Trophoblast cell (in vitro differentiated cells and primary cell): ENCODE data around the gene FES.

Source experiments
- DNase-seq, 2 donors: peaks; one replicate each; pipeline ENCODE4 v3.0.0-alpha.2; 2016
- H2AFZ ChIP-seq: 2 replicates; pipeline ENCODE4 v1.6.1; 2013; ENCODE audit warnings: low read length, moderate library complexity, mild to moderate bottlenecking; ENCODE audit not compliant: insufficient read depth, poor library complexity
- H2AK5ac ChIP-seq: 2 replicates; pipeline ENCODE4 v1.6.1; 2013; ENCODE audit warnings: mild to moderate bottlenecking, low read length
- H2BK120ac ChIP-seq: 2 replicates; pipeline ENCODE4 v1.6.1; 2013; ENCODE audit warnings: low read length, mild to moderate bottlenecking, moderate library complexity; ENCODE audit not compliant: insufficient read depth, poor library complexity
- H2BK12ac ChIP-seq: 2 replicates; pipeline ENCODE4 v1.6.1; 2013; ENCODE audit warnings: mild to moderate bottlenecking, low read length, moderate library complexity
- H2BK5ac ChIP-seq: 2 replicates; pipeline ENCODE4 v1.6.1; 2013; ENCODE audit warnings: low read length, low read depth, moderate library complexity, mild to moderate bottlenecking; ENCODE audit not compliant: poor library complexity
- H3K14ac ChIP-seq: 2 replicates; pipeline ENCODE4 v1.6.1; 2013; ENCODE audit warnings: mild to moderate bottlenecking, low read length
- H3K18ac ChIP-seq: 2 replicates; pipeline ENCODE4 v1.6.1; 2013; ENCODE audit warnings: mild to moderate bottlenecking, low read length
- H3K23ac ChIP-seq: 2 replicates; pipeline ENCODE4 v1.6.1; 2013; ENCODE audit warnings: low read length
- H3K27ac ChIP-seq: 2 replicates; pipeline ENCODE4 v1.5.1; 2013; ENCODE audit warnings: low read depth, mild to moderate bottlenecking, inconsistent platforms, low read length, moderate library complexity
- H3K27me3 ChIP-seq: 2 replicates; pipeline ENCODE4 v1.6.1; 2013; ENCODE audit warnings: inconsistent platforms, mild to moderate bottlenecking, low read length, moderate library complexity; ENCODE audit not compliant: insufficient read depth
- H3K36me3 ChIP-seq, 2 experiments: 1 replicate in 1 of 2; 2 replicates in 1 of 2; pipeline ENCODE4 v1.6.1; 2013; ENCODE audit warnings: low read length in 2 of 2, mild to moderate bottlenecking in 2 of 2, moderate library complexity in 1 of 2; ENCODE audit not compliant: insufficient read depth in 2 of 2, control insufficient read depth in 1 of 2
- H3K4ac ChIP-seq: 2 replicates; pipeline ENCODE4 v1.6.1; 2013; ENCODE audit warnings: low read depth, mild to moderate bottlenecking, low read length, moderate library complexity
- H3K4me1 ChIP-seq, 2 experiments: 1 replicate in 1 of 2; 2 replicates in 1 of 2; pipeline ENCODE4 v1.6.1; 2013; ENCODE audit warnings: low read length in 2 of 2, mild to moderate bottlenecking in 2 of 2, moderate library complexity in 1 of 2; ENCODE audit not compliant: insufficient read depth in 2 of 2, control insufficient read depth in 1 of 2
- H3K4me2 ChIP-seq: 2 replicates; pipeline ENCODE4 v1.6.1; 2013; ENCODE audit warnings: inconsistent platforms, mild to moderate bottlenecking, low read length, moderate library complexity
- H3K4me3 ChIP-seq: 2 replicates; pipeline ENCODE4 v1.5.1; 2013; ENCODE audit warnings: mild to moderate bottlenecking, low read depth, low read length, inconsistent platforms
- H3K79me1 ChIP-seq: one replicate; pipeline ENCODE4 v1.6.1; 2013; ENCODE audit warnings: low read length
- H3K79me2 ChIP-seq: 2 replicates; pipeline ENCODE4 v1.6.1; 2013; ENCODE audit warnings: low read length, mild to moderate bottlenecking; ENCODE audit not compliant: control insufficient read depth, insufficient read depth, poor library complexity
- H3K9ac ChIP-seq: 2 replicates; pipeline ENCODE4 v1.6.1; 2013; ENCODE audit warnings: mild to moderate bottlenecking, low read length
- H3K9me3 ChIP-seq: 2 replicates; pipeline ENCODE4 v1.6.1; 2013; ENCODE audit warnings: low read depth, mild to moderate bottlenecking, control low read depth, inconsistent platforms, low read length; ENCODE audit not compliant: insufficient read depth
- H4K12ac ChIP-seq: 2 replicates; pipeline ENCODE4 v1.6.1; 2013; ENCODE audit warnings: low read depth, mild to moderate bottlenecking, low read length, moderate library complexity
- H4K8ac ChIP-seq: 2 replicates; pipeline ENCODE4 v1.6.1; 2013; ENCODE audit warnings: low read depth, mild to moderate bottlenecking, low read length, moderate library complexity
- H4K91ac ChIP-seq: one replicate; pipeline ENCODE4 v1.6.1; 2013; ENCODE audit warnings: low read depth, mild to moderate bottlenecking, low read length, moderate library complexity
- WGBS: extraction: QIAGEN DNeasy Blood & Tissue Kit; methylation state at CpG from one replicate; pipeline ENCODE4 v1.1.7; 2013; ENCODE audit warnings: missing lambda C conversion rate; ENCODE audit not compliant: insufficient read length, insufficient coverage; ENCODE audit errors: extremely low coverage; 5-methylcytosine and 5-hydroxymethylcytosine counted together

FES gene

GRCh38 chr15:90857883-90858443, 26.3 kb upstream of the FES start:
- DNase-seq: no peak
- Histone ChIP-seq H4K91ac (no peak overlapping the region), H3K9me3 (no peaks in the 10 kb centered on the region), H2AFZ (no peak overlapping the region), H3K36me3 (no peaks in the 10 kb centered on the region), H2BK120ac (no peak overlapping the region), H3K4me2 (no peak overlapping the region), H3K27ac (no peak overlapping the region), H3K79me2 (no peaks in the 10 kb centered on the region), H3K9ac (no peak overlapping the region), H3K18ac (no peak overlapping the region), H4K8ac (no peak overlapping the region), H3K79me1 (peaks cover 8% of the 10 kb centered on the region), H4K12ac (no peak overlapping the region), H2BK12ac (peak overlapping the region; percentile 5), H3K23ac (no peak overlapping the region), H3K4ac (no peak overlapping the region), H3K14ac (peak overlapping the region; percentile 35), H3K4me3 (no peak overlapping the region), H3K27me3 (no peaks in the 10 kb centered on the region), H2BK5ac (no peak overlapping the region), H2AK5ac (peak overlapping the region; percentile 15), H3K4me1 (peaks cover 19 to 21% of the 10 kb centered on the region in 2 experiments)
- WGBS: no CpG with 5 or more reads among the region's 8 CpGs

DNA sequence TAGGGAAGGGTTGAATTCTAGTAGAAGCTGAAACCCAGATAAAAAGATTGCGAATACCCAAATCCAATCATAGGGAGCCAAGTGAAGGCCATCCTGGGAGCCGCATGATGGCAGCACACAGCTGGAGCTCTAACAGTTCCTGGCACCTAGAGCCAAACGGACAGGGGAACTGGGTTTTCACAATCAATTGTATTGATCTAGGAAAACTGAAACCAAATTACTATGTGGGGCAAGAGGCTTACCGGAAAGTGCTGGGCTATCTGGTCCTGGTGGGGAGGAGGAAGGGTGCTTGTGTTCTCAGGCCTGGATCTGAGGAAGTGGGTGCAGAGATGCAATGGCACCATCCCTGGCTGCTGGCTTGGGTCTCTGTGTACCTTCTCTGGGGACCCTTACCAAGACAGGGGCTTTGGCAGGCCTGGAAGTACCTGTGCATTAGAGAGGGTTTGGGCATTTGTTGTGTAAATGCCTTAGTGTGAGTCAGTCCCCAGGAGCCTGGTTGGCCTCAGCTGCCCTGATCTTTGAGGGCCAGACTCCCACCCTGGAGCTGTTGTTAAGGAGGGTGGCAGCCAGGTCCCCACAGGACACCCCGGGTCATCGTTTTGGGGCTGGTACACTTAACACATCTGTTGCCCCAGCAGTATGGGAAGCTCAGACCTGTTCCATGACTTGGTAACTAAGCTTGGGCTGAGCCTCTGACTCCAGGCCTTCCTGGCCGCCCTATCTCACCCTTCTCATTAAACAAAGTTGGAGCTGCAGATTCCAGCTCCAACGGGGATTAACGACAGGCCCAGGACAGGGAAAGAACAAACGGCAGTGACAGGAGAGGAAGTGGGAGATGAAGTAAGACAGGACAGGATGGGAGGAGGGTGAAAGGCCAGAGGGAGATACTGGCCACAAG, 24.8 kb upstream of the FES start:
- H3K9me3 ChIP-seq: no peaks in the 10 kb centered on the region
- H3K9ac ChIP-seq: no peak overlapping the region
- peak overlapping the region; percentile 25 for H4K91ac ChIP-seq
- peak overlapping the region; percentile 41 for H3K14ac ChIP-seq
- no peak overlapping the region for H3K23ac ChIP-seq
- peaks cover 19 to 24% of the 10 kb centered on the region in 2 experiments for H3K4me1 ChIP-seq
- no CpG with 5 or more reads among the region's 10 CpGs for WGBS
- H2BK120ac ChIP-seq: peak overlapping the region; percentile 21
- no peaks in the 10 kb centered on the region for H3K36me3 ChIP-seq
- H3K4ac ChIP-seq: no peak overlapping the region
- H3K4me2 ChIP-seq: no peak overlapping the region
- peak overlapping the region; percentile 42 for H3K18ac ChIP-seq
- H4K12ac ChIP-seq: no peak overlapping the region
- no peak overlapping the region for H2AK5ac ChIP-seq
- H3K27ac ChIP-seq: peak overlapping the region; percentile 70
- peak in 1 of 2 donors; percentile 20 for DNase-seq
- H3K4me3 ChIP-seq: no peak overlapping the region
- H2BK5ac ChIP-seq: peak overlapping the region; percentile 47
- peak overlapping the region; percentile 36 for H4K8ac ChIP-seq
- H2AFZ ChIP-seq: no peak overlapping the region
- no peaks in the 10 kb centered on the region for H3K27me3 ChIP-seq
- peak overlapping the region; percentile 87 for H2BK12ac ChIP-seq
- H3K79me2 ChIP-seq: no peaks in the 10 kb centered on the region
- H3K79me1 ChIP-seq: peaks cover 8% of the 10 kb centered on the region

DNA sequence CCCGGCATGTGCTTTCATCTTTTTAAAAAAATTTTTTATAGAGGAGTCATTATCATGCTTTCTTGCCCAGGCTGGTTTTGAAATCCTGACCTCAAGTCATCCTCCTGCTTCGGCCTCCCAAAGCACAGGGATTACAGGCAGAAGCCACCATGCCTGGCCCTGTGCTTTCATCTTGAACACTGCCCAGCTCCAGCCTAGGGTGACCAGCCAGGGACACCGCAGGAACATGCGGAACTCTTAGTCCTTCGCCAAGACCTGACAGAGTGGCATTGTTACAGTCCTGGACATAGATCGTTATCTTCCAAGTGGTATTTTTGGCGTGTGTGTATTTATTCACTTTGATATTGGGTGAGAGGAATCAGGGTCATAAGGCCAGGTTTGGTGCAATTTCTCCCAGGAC, 23.9 kb upstream of the FES start:
- Histone ChIP-seq H3K27me3 (no peaks in the 10 kb centered on the region), H3K36me3 (no peaks in the 10 kb centered on the region), H2AFZ (no peak overlapping the region), H2BK5ac (peak overlapping the region; percentile 0), H4K8ac (no peak overlapping the region), H3K4me3 (no peak overlapping the region), H2BK120ac (no peak overlapping the region), H3K79me2 (no peaks in the 10 kb centered on the region), H2BK12ac (peak overlapping the region; percentile 11), H3K79me1 (peaks cover 8% of the 10 kb centered on the region), H3K18ac (no peak overlapping the region), H3K23ac (no peak overlapping the region), H3K4ac (no peak overlapping the region), H3K4me1 (peaks cover 19 to 24% of the 10 kb centered on the region in 2 experiments), H3K14ac (no peak overlapping the region), H4K12ac (no peak overlapping the region), H4K91ac (no peak overlapping the region), H3K9me3 (no peaks in the 10 kb centered on the region), H3K27ac (no peak overlapping the region), H2AK5ac (peak overlapping the region; percentile 33), H3K4me2 (no peak overlapping the region), H3K9ac (no peak overlapping the region)
- DNase-seq: peak in 1 of 2 donors; percentile 41
- no CpG with 5 or more reads among the region's 7 CpGs for WGBS

- H2BK120ac ChIP-seq: no peak overlapping the region
- no peak overlapping the region for H4K12ac ChIP-seq
- H3K27ac ChIP-seq: no peak overlapping the region
- peaks cover 19 to 24% of the 10 kb centered on the region in 2 experiments for H3K4me1 ChIP-seq
- DNase-seq: no peak
- H4K8ac ChIP-seq: no peak overlapping the region
- no peaks in the 10 kb centered on the region for H3K27me3 ChIP-seq
- H4K91ac ChIP-seq: no peak overlapping the region
- peak overlapping the region; percentile 18 for H2AK5ac ChIP-seq
- no peak overlapping the region for H3K14ac ChIP-seq
- no peak overlapping the region for H3K4me2 ChIP-seq
- no peak overlapping the region for H2AFZ ChIP-seq
- H3K9ac ChIP-seq: no peak overlapping the region
- peaks cover 8% of the 10 kb centered on the region for H3K79me1 ChIP-seq
- H3K4ac ChIP-seq: no peak overlapping the region
- H3K79me2 ChIP-seq: no peaks in the 10 kb centered on the region
- H2BK5ac ChIP-seq: peak overlapping the region; percentile 0
- H3K4me3 ChIP-seq: no peak overlapping the region
- no peaks in the 10 kb centered on the region for H3K9me3 ChIP-seq
- WGBS: no CpG with 5 or more reads among the region's 14 CpGs
- no peaks in the 10 kb centered on the region for H3K36me3 ChIP-seq
- H3K18ac ChIP-seq: peak overlapping the region; percentile 33
- peak overlapping the region; percentile 11 for H2BK12ac ChIP-seq
- no peak overlapping the region for H3K23ac ChIP-seq
These were observed 23.2 kb upstream of the FES start for GRCh38 chr15:90860942-90861675.
